ENCODE results near the gene ZNF136. TPM values are rescaled to one million over a fixed set of nuclear protein-coding genes. Genes with fewer than 3 reads are reported as not detected.
A peak's percentile ranks its signal among the peaks of the same experiment; 100 is the strongest.

ZNF136 gene
- total and polyA plus RNA-seq, 2 donors (not counting 3 experiments of a cell fraction or from before 2014, with no cell fraction given) = 0.92 to 3.5 TPM

GRCh38 chr19:12187625-12188024 lies 24.7 kb downstream of the ZNF136 start:
- peaks cover 9 to 17% of the 10 kb centered on the region in 2 experiments for H3K36me3 ChIP-seq (ENCODE audit: control insufficient read depth in 2 of 2, extremely low read depth in 1 of 2, insufficient read depth in 2 of 2, low read length in 2 of 2)
- no peaks in the 10 kb centered on the region for H3K9me1 ChIP-seq (replicated peaks; ENCODE audit: control insufficient read depth, extremely low read depth, insufficient read depth, low read length)
- dilution Hi-C loops (cut with MboI; ENCODE audit: extremely low pct_ligation_motif_present, low sequenced_read_pairs) (no loop called here), intact Hi-C loops (cut with micrococcal nuclease) (no loop called here)
- no peaks in the 10 kb centered on the region for H4K20me1 ChIP-seq (replicated peaks; ENCODE audit: control insufficient read depth, extremely low read depth, insufficient read depth, low read length)
- FAIRE-seq (no peak), DNase-seq (ENCODE audit: low read depth, low spot score) (no peak)
- H3K27ac ChIP-seq (ENCODE audit: insufficient read depth, low read depth, low read length) = no peak overlapping the region
- no peak overlapping the region for H3K4me2 ChIP-seq (ENCODE audit: insufficient read depth, low read length)
- BruUV-seq (replicated peaks) = no TSS peak
- CTCF ChIA-PET = interaction anchor here (0.5 kb wide), 1 partner anchor 13 kb away, joined by 3 read pairs; no protein-coding TSS in a partner anchor
- H3K9me3 ChIP-seq (replicated peaks; ENCODE audit: control insufficient read depth, insufficient read depth, low read length) = peaks cover 22% of the 10 kb centered on the region
- no peaks in the 10 kb centered on the region for H3K4me1 ChIP-seq (ENCODE audit: control insufficient read depth, extremely low read depth, insufficient read depth, low read length)
- H3K4me3 ChIP-seq (replicated peaks in 1 of 3; ENCODE audit: insufficient read depth in 1 of 3, low read depth in 1 of 3, low read length in 3 of 3) = no peak overlapping the region
- H3K27me3 ChIP-seq (ENCODE audit: control insufficient read depth in 2 of 2, insufficient read depth in 2 of 2, low read length in 2 of 2) = no peaks in the 10 kb centered on the region
- POLR2A ChIA-PET = no interaction called here
- no peak overlapping the region for H3K9ac ChIP-seq (replicated peaks; ENCODE audit: extremely low read depth, insufficient read depth, low read length)
- H3K79me2 ChIP-seq (ENCODE audit: control insufficient read depth, insufficient read depth, low read length) = no peaks in the 10 kb centered on the region
- TF ChIP-seq JUN (IDR thresholded peaks at IDR 0.05; ENCODE audit: borderline replicate concordance, insufficient read depth, insufficient read length, low read depth) (no peak), EZH2 (IDR thresholded peaks at IDR 0.05; ENCODE audit: borderline replicate concordance, low read depth, low read length, severe bottlenecking) (no peak), FOS (IDR thresholded peaks at IDR 0.05; ENCODE audit: borderline replicate concordance, insufficient read depth, low read length) (no peak), POLR2A (IDR thresholded peaks at IDR 0.05; ENCODE audit: low read depth, low read length) (no peak), MAX (IDR thresholded peaks at IDR 0.05; ENCODE audit: insufficient read depth, insufficient read length) (no peak), MYC (IDR thresholded peaks at IDR 0.05; ENCODE audit: low read depth, low read length) (no peak)
- no peak overlapping the region for H2AFZ ChIP-seq (ENCODE audit: low read depth, low read length)

- Histone ChIP-seq H3K4me2 (ENCODE audit: insufficient read depth, low read length) (no peak overlapping the region), H3K9ac (replicated peaks; ENCODE audit: extremely low read depth, insufficient read depth, low read length) (no peak overlapping the region), H3K4me3 (replicated peaks in 1 of 3; ENCODE audit: insufficient read depth in 1 of 3, low read depth in 1 of 3, low read length in 3 of 3) (peak overlapping the region in 1 of 3 experiments; percentile 6), H4K20me1 (replicated peaks; ENCODE audit: control insufficient read depth, extremely low read depth, insufficient read depth, low read length) (no peaks in the 10 kb centered on the region), H3K36me3 (ENCODE audit: control insufficient read depth in 2 of 2, extremely low read depth in 1 of 2, insufficient read depth in 2 of 2, low read length in 2 of 2) (peaks cover 0 to 1% of the 10 kb centered on the region in 2 experiments), H3K4me1 (ENCODE audit: control insufficient read depth, extremely low read depth, insufficient read depth, low read length) (no peaks in the 10 kb centered on the region), H3K9me3 (replicated peaks; ENCODE audit: control insufficient read depth, insufficient read depth, low read length) (peaks cover 2% of the 10 kb centered on the region), H3K79me2 (ENCODE audit: control insufficient read depth, insufficient read depth, low read length) (no peaks in the 10 kb centered on the region), H2AFZ (ENCODE audit: low read depth, low read length) (no peak overlapping the region), H3K27me3 (ENCODE audit: control insufficient read depth in 2 of 2, insufficient read depth in 2 of 2, low read length in 2 of 2) (no peaks in the 10 kb centered on the region), H3K27ac (ENCODE audit: insufficient read depth, low read depth, low read length) (no peak overlapping the region), H3K9me1 (replicated peaks; ENCODE audit: control insufficient read depth, extremely low read depth, insufficient read depth, low read length) (no peaks in the 10 kb centered on the region)
- FAIRE-seq (no peak), DNase-seq (ENCODE audit: low read depth, low spot score) (peak; percentile 6)
- TF ChIP-seq POLR2AphosphoS5 (IDR thresholded peaks at IDR 0.05; ENCODE audit: insufficient read depth, low read depth, low read length) (no peak), EZH2 (IDR thresholded peaks at IDR 0.05; ENCODE audit: borderline replicate concordance, low read depth, low read length, severe bottlenecking) (no peak), CTCF (IDR thresholded peaks at IDR 0.05; ENCODE audit: extremely low read depth in 1 of 2, insufficient read depth in 1 of 2, low read depth in 1 of 2, low read length in 2 of 2) (no peak), MAX (IDR thresholded peaks at IDR 0.05; ENCODE audit: insufficient read depth, insufficient read length) (no peak), JUN (IDR thresholded peaks at IDR 0.05; ENCODE audit: borderline replicate concordance, insufficient read depth, insufficient read length, low read depth) (no peak), POLR2A (IDR thresholded peaks at IDR 0.05; ENCODE audit: low read depth, low read length) (no peak), MYC (IDR thresholded peaks at IDR 0.05; ENCODE audit: low read depth, low read length) (no peak), FOS (IDR thresholded peaks at IDR 0.05; ENCODE audit: borderline replicate concordance, insufficient read depth, low read length) (no peak), GATA2 (IDR thresholded peaks at IDR 0.05; ENCODE audit: insufficient read depth, insufficient read length, low read depth, low read length) (no peak)
- dilution Hi-C loops (cut with MboI; ENCODE audit: extremely low pct_ligation_motif_present, low sequenced_read_pairs) = no loop called here
- BruUV-seq (replicated peaks) = no TSS peak
- intact Hi-C loops (cut with micrococcal nuclease) = no loop called here
- ChIA-PET POLR2A (no interaction called here), CTCF (no interaction called here)
These were observed 32.2 kb downstream of the ZNF136 start for GRCh38 chr19:12194827-12195731.
